Mammary epithelial cell (primary cell): ENCODE data around the gene INHA.

Source experiments
- EZH2 ChIP-seq: IDR thresholded peaks from 2 replicates; pipeline ENCODE4 v1.6.1; 2012; ENCODE audit warnings: low read length, inconsistent platforms, borderline replicate concordance
- TF ChIP-seq, protein P1 (sequence below), 2 donors: IDR thresholded peaks in 1 of 2; conservative IDR thresholded peaks in 1 of 2; 2 replicates each; pipeline ENCODE4 v1.5.1; 2011 to 2012; ENCODE audit warnings: inconsistent platforms in 2 of 2, low read length in 2 of 2, mild to moderate bottlenecking in 2 of 2, control low read depth in 1 of 2, low read depth in 1 of 2; ENCODE audit not compliant: insufficient read depth in 1 of 2; ENCODE audit errors: extremely low read depth in 1 of 2

DNA sequence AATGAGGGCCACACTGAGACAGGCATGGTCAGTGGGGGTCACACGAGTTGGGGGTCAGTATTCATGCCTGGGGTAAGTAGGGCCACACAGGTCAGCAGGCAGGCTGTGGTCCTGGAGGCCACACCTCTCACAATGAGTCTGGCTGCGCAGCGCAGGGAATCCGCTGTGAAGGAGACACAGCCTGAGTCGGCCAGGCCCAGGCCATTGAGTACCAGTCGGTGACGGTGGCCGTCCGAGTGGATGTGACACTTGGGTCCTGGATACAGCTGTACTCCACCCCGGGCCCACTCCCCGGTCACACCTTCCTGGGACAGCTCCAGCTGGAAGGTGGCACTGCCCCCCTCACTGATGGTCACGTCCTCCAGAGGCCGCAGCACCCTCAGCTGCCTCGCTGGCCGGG is 17.8 kb upstream of the INHA start:
- TF ChIP-seq, protein P1, sequence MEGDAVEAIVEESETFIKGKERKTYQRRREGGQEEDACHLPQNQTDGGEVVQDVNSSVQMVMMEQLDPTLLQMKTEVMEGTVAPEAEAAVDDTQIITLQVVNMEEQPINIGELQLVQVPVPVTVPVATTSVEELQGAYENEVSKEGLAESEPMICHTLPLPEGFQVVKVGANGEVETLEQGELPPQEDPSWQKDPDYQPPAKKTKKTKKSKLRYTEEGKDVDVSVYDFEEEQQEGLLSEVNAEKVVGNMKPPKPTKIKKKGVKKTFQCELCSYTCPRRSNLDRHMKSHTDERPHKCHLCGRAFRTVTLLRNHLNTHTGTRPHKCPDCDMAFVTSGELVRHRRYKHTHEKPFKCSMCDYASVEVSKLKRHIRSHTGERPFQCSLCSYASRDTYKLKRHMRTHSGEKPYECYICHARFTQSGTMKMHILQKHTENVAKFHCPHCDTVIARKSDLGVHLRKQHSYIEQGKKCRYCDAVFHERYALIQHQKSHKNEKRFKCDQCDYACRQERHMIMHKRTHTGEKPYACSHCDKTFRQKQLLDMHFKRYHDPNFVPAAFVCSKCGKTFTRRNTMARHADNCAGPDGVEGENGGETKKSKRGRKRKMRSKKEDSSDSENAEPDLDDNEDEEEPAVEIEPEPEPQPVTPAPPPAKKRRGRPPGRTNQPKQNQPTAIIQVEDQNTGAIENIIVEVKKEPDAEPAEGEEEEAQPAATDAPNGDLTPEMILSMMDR (conservative IDR thresholded peaks at IDR 0.05 in 1 of 2, IDR thresholded peaks at IDR 0.05 in 1 of 2; ENCODE audit: extremely low read depth in 1 of 2, insufficient read depth in 1 of 2, low read depth in 1 of 2, low read length in 2 of 2): no peak
- no peak for TF ChIP-seq EZH2
